ENCODE measurements around the gene SLC27A6. TPM values are rescaled to one million over a fixed set of nuclear protein-coding genes. Genes with fewer than 3 reads are reported as not detected.

SLC27A6 gene
- total and polyA plus RNA-seq, 2 donors (not counting 1 experiment from before 2014, with no cell fraction given), result 0.08 to 0.17 TPM

GRCh38 chr5:128984480-128984879, 19.2 kb downstream of the SLC27A6 start:
- Histone ChIP-seq H3K79me2 (ENCODE audit: control insufficient read depth, insufficient read depth, low read length) (no peaks in the 10 kb centered on the region), H3K9me3 (ENCODE audit: control insufficient read depth, insufficient read depth, low read depth, low read length) (no peaks in the 10 kb centered on the region), H3K4me3 (replicated peaks in 1 of 4; ENCODE audit: control extremely low read depth in 1 of 4, insufficient read depth in 1 of 4, low read depth in 3 of 4, low read length in 4 of 4) (no peak overlapping the region), H3K27me3 (ENCODE audit: control insufficient read depth, insufficient read depth, low read length) (no peaks in the 10 kb centered on the region), H4K20me1 (ENCODE audit: control insufficient read depth, extremely low read depth, insufficient read depth, low read length) (no peaks in the 10 kb centered on the region), H3K9ac (ENCODE audit: insufficient read depth, low read length) (no peak overlapping the region), H3K36me3 (ENCODE audit: control insufficient read depth, insufficient read depth, low read length) (no peaks in the 10 kb centered on the region), H3K4me1 (ENCODE audit: control insufficient read depth, extremely low read depth, insufficient read depth, low read length) (no peaks in the 10 kb centered on the region), H2AFZ (ENCODE audit: low read length) (no peak overlapping the region), H3K27ac (ENCODE audit: insufficient read depth, low read length) (no peak overlapping the region), H3K4me2 (ENCODE audit: extremely low read depth, insufficient read depth, low read length) (no peak overlapping the region)
- no peak for DNase-seq (ENCODE audit: low read depth in 2 of 2)
- TF ChIP-seq CTCF (conservative IDR thresholded peaks at IDR 0.05 in 1 of 2, IDR thresholded peaks at IDR 0.05 in 1 of 2; ENCODE audit: low read depth in 1 of 2, low read length in 2 of 2) (no peak), EZH2 (IDR thresholded peaks at IDR 0.05; ENCODE audit: low read length, missing control alignments) (no peak)

- H3K4me2 ChIP-seq (ENCODE audit: extremely low read depth, insufficient read depth, low read length), result no peak overlapping the region
- no peaks in the 10 kb centered on the region for H3K79me2 ChIP-seq (ENCODE audit: control insufficient read depth, insufficient read depth, low read length)
- no peak overlapping the region for H2AFZ ChIP-seq (ENCODE audit: low read length)
- H3K9me3 ChIP-seq (ENCODE audit: control insufficient read depth, insufficient read depth, low read depth, low read length), result no peaks in the 10 kb centered on the region
- no peaks in the 10 kb centered on the region for H3K36me3 ChIP-seq (ENCODE audit: control insufficient read depth, insufficient read depth, low read length)
- no peak overlapping the region for H3K27ac ChIP-seq (ENCODE audit: insufficient read depth, low read length)
- TF ChIP-seq CTCF (conservative IDR thresholded peaks at IDR 0.05 in 1 of 2, IDR thresholded peaks at IDR 0.05 in 1 of 2; ENCODE audit: low read depth in 1 of 2, low read length in 2 of 2) (no peak), EZH2 (IDR thresholded peaks at IDR 0.05; ENCODE audit: low read length, missing control alignments) (no peak)
- no peak overlapping the region for H3K4me3 ChIP-seq (replicated peaks in 1 of 4; ENCODE audit: control extremely low read depth in 1 of 4, insufficient read depth in 1 of 4, low read depth in 3 of 4, low read length in 4 of 4)
- peak in 1 of 2 donors; percentile 39 for DNase-seq (ENCODE audit: low read depth in 2 of 2)
- H3K27me3 ChIP-seq (ENCODE audit: control insufficient read depth, insufficient read depth, low read length), result no peaks in the 10 kb centered on the region
- no peaks in the 10 kb centered on the region for H3K4me1 ChIP-seq (ENCODE audit: control insufficient read depth, extremely low read depth, insufficient read depth, low read length)
- no peaks in the 10 kb centered on the region for H4K20me1 ChIP-seq (ENCODE audit: control insufficient read depth, extremely low read depth, insufficient read depth, low read length)
- H3K9ac ChIP-seq (ENCODE audit: insufficient read depth, low read length), result no peak overlapping the region
Measured at GRCh38 chr5:128988476-128988875, 23.2 kb downstream of the SLC27A6 start.

DNA sequence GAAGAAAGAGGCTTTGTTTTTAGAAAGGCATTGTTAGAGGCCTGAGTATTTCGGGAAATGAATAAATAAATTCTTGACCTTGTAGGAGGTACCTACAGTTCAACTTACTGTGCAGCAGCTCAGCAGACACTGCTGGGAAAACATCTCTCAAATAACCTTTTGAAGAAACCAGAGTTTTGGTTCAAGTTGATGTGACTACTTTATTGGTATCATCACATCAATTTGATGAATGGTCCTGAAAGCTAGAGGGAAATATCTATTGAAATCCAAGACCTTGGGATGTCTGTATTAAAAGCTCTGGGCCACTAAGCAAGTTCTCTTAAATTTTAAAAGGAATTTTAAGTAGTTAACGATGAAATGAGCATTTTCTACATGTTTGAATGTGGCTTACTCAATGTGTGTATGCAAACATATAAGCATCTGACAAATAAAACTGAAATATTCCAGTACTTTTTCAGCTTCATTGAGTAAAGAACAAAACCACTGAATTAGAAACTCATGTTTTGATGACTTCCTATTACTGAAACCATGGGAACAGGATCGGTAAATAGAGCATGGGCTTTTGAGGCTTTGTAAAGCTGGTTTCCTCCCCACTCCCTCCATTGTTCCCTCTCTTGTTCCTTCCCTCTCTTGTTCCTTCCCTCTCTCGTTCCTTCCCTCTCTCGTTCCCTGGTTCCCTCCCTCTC, 36.7 kb downstream of the SLC27A6 start:
- Histone ChIP-seq H3K4me1 (ENCODE audit: control insufficient read depth, extremely low read depth, insufficient read depth, low read length) (no peaks in the 10 kb centered on the region), H3K4me3 (replicated peaks in 1 of 4; ENCODE audit: control extremely low read depth in 1 of 4, insufficient read depth in 1 of 4, low read depth in 3 of 4, low read length in 4 of 4) (no peak overlapping the region), H3K9ac (ENCODE audit: insufficient read depth, low read length) (no peak overlapping the region), H3K27me3 (ENCODE audit: control insufficient read depth, insufficient read depth, low read length) (no peaks in the 10 kb centered on the region), H3K27ac (ENCODE audit: insufficient read depth, low read length) (no peak overlapping the region), H3K79me2 (ENCODE audit: control insufficient read depth, insufficient read depth, low read length) (no peaks in the 10 kb centered on the region), H3K9me3 (ENCODE audit: control insufficient read depth, insufficient read depth, low read depth, low read length) (no peaks in the 10 kb centered on the region), H3K4me2 (ENCODE audit: extremely low read depth, insufficient read depth, low read length) (no peak overlapping the region), H4K20me1 (ENCODE audit: control insufficient read depth, extremely low read depth, insufficient read depth, low read length) (no peaks in the 10 kb centered on the region), H2AFZ (ENCODE audit: low read length) (no peak overlapping the region), H3K36me3 (ENCODE audit: control insufficient read depth, insufficient read depth, low read length) (no peaks in the 10 kb centered on the region)
- TF ChIP-seq CTCF (conservative IDR thresholded peaks at IDR 0.05 in 1 of 2, IDR thresholded peaks at IDR 0.05 in 1 of 2; ENCODE audit: low read depth in 1 of 2, low read length in 2 of 2), result no peak
- TF ChIP-seq EZH2 (IDR thresholded peaks at IDR 0.05; ENCODE audit: low read length, missing control alignments), result no peak
- DNase-seq (ENCODE audit: low read depth in 2 of 2), result no peak

Data from fibroblast of lung (primary cell).